Natural killer cell (primary cell): ENCODE results near the gene PFKM. TPM values are rescaled to one million over a fixed set of nuclear protein-coding genes. Genes with fewer than 3 reads are reported as not detected.

Experiments used
- ATAC-seq, 3 donors: fragments of 150-1000 bp in 2 of 3; fragments of 200-7000 bp in 1 of 3; cut with Tn5 transposase; 1 replicate in 1 of 3; 2 replicates in 2 of 3; pipeline ENCODE4 v1.10.0; 2021; ENCODE audit warnings: mild to moderate bottlenecking in 2 of 3, moderate library complexity in 2 of 3
- DNase-seq, 2 donors: peaks; one replicate each; pipeline versions ENCODE4 v3.0.0 to v3.0.0-alpha.2; 2013 to 2021; ENCODE audit warnings: mixed read lengths in 1 of 2
- H3K27ac ChIP-seq: one replicate; pipeline ENCODE4 v1.5.1; 2013; ENCODE audit warnings: mild to moderate bottlenecking, low read length
- H3K27me3 ChIP-seq: one replicate; pipeline ENCODE4 v1.6.1; 2013; ENCODE audit warnings: low read length; ENCODE audit not compliant: control insufficient read depth, insufficient read depth
- H3K36me3 ChIP-seq: one replicate; pipeline ENCODE4 v1.6.1; 2013; ENCODE audit warnings: low read length; ENCODE audit not compliant: control insufficient read depth, insufficient read depth
- H3K4me1 ChIP-seq: one replicate; pipeline ENCODE4 v1.6.1; 2013; ENCODE audit warnings: low read length; ENCODE audit not compliant: control insufficient read depth, insufficient read depth
- H3K4me3 ChIP-seq: one replicate; pipeline ENCODE4 v1.5.1; 2013; ENCODE audit warnings: low read length
- H3K9me3 ChIP-seq: one replicate; pipeline ENCODE4 v1.6.1; 2013; ENCODE audit warnings: low read length; ENCODE audit not compliant: control insufficient read depth, insufficient read depth
- H3K27ac Mint-ChIP-seq, 2 donors: one replicate each; pipeline ENCODE4 v1.8.0; 2022; ENCODE audit warnings: mild to moderate bottlenecking in 2 of 2, mixed read lengths in 2 of 2, moderate library complexity in 1 of 2
- H3K27me3 Mint-ChIP-seq, 2 donors: one replicate each; pipeline ENCODE4 v1.8.0; 2022; ENCODE audit warnings: low read depth in 2 of 2, mixed read lengths in 2 of 2
- H3K36me3 Mint-ChIP-seq: one replicate; pipeline ENCODE4 v1.8.0; 2022; ENCODE audit warnings: mixed read lengths
- H3K4me1 Mint-ChIP-seq, 2 donors: one replicate each; pipeline ENCODE4 v1.8.0; 2022; ENCODE audit warnings: mixed read lengths in 2 of 2
- H3K4me3 Mint-ChIP-seq: one replicate; pipeline ENCODE4 v1.8.0; 2022; ENCODE audit warnings: mild to moderate bottlenecking, moderate library complexity, mixed read lengths
- H3K9me3 Mint-ChIP-seq, 2 donors: one replicate each; pipeline ENCODE4 v1.8.0; 2022; ENCODE audit warnings: mixed read lengths in 2 of 2
- CTCF ChIP-seq: fragments of 200-600 bp; IDR thresholded peaks from one replicate; pipeline ENCODE4 v1.8.0; 2022; ENCODE audit warnings: antibody characterized with exemption
- WGBS: methylation state at CpG from one replicate; pipeline ENCODE4 v1.1.7; 2013; ENCODE audit warnings: missing lambda C conversion rate; ENCODE audit not compliant: insufficient coverage; 5-methylcytosine and 5-hydroxymethylcytosine counted together
- intact Hi-C: fragments of 100-400 bp; cut with micrococcal nuclease; formaldehyde crosslinking; loops from one replicate; pipeline ENCODE4 v1.14.2; 2022
- total RNA-seq, 4 donors: library from RNA; stranded (reverse); fragments of 120-200 nt in 1 of 4; gene quantifications; one replicate each; pipeline versions ENCODE4 v1.2.3 to v1.2.4, GENCODE V29; 2013 to 2022

PFKM gene
- total RNA-seq, 3 donors from 2014 or later (not counting 1 experiment from before 2014, with no cell fraction given), result 6.2 to 13.5 (median 6.4) TPM

- TF ChIP-seq CTCF, result no peak
- H3K27ac ChIP-seq, result no peak overlapping the region
- H3K4me1 ChIP-seq, result peaks cover 18% of the 10 kb centered on the region
Observed at GRCh38 chr12:48183876-48184548, 64.8 kb downstream of the PFKM start.

GRCh38 chr12:48184549-48184922 is 65.4 kb downstream of the PFKM start:
- no peak overlapping the region for H3K27ac ChIP-seq
- no peaks in the 10 kb centered on the region for H3K9me3 ChIP-seq
- Mint-ChIP-seq H3K4me3 (peak overlapping the region; percentile 54), H3K27me3 (peaks cover 42 to 45% of the 10 kb centered on the region in 2 donors), H3K36me3 (no peaks in the 10 kb centered on the region), H3K27ac (peak overlapping the region in 1 of 2 donors; percentile 89), H3K4me1 (peaks cover 18 to 23% of the 10 kb centered on the region in 2 donors), H3K9me3 (no peaks in the 10 kb centered on the region)
- DNase-seq (peak in 1 of 2 donors; percentile 21), ATAC-seq (no peak)
- intact Hi-C loops, result loop anchor here (10.0 kb wide), 1 partner anchor 270 kb away; no protein-coding TSS in a partner anchor
- peaks cover 29% of the 10 kb centered on the region for H3K27me3 ChIP-seq
- TF ChIP-seq CTCF, result no peak
- 21% methylated on average over 20 of the region's 20 CpGs for WGBS
- H3K4me1 ChIP-seq, result peaks cover 18% of the 10 kb centered on the region
- no peaks in the 10 kb centered on the region for H3K36me3 ChIP-seq
- H3K4me3 ChIP-seq, result no peak overlapping the region

More at GRCh38 chr12:48183876-48184548, 64.8 kb downstream of the PFKM start:
- H3K9me3 ChIP-seq, result no peaks in the 10 kb centered on the region
- Mint-ChIP-seq H3K9me3 (no peaks in the 10 kb centered on the region), H3K27ac (peak overlapping the region in 1 of 2 donors; percentile 89), H3K4me1 (peaks cover 18 to 23% of the 10 kb centered on the region in 2 donors), H3K4me3 (peak overlapping the region; percentile 91), H3K36me3 (no peaks in the 10 kb centered on the region), H3K27me3 (peaks cover 44% of the 10 kb centered on the region in 2 donors)
- intact Hi-C loops, result loop anchor here (10.0 kb wide), 1 partner anchor 271 kb away; no protein-coding TSS in a partner anchor
- peak in 1 of 2 donors; percentile 49 for DNase-seq
- H3K4me3 ChIP-seq, result peak overlapping the region; percentile 66
- H3K27me3 ChIP-seq, result peaks cover 29% of the 10 kb centered on the region
- H3K36me3 ChIP-seq, result no peaks in the 10 kb centered on the region
- peak in 2 of 3 donors; percentile 11 to 17 for ATAC-seq
- 5% methylated on average over 61 of the region's 61 CpGs for WGBS

GRCh38 chr12:48185181-48185919 is 66.2 kb downstream of the PFKM start:
- Histone ChIP-seq H3K36me3 (no peaks in the 10 kb centered on the region), H3K27ac (no peak overlapping the region), H3K4me3 (no peak overlapping the region), H3K27me3 (peaks cover 29% of the 10 kb centered on the region), H3K9me3 (no peaks in the 10 kb centered on the region), H3K4me1 (peaks cover 18% of the 10 kb centered on the region)
- H3K27ac Mint-ChIP-seq, result peak overlapping the region in 1 of 2 donors; percentile 29
- TF ChIP-seq CTCF, result no peak
- H3K27me3 Mint-ChIP-seq, result peaks cover 45 to 53% of the 10 kb centered on the region in 2 donors
- peak overlapping the region; percentile 54 for H3K4me3 Mint-ChIP-seq
- no peaks in the 10 kb centered on the region for H3K36me3 Mint-ChIP-seq
- H3K9me3 Mint-ChIP-seq, result no peaks in the 10 kb centered on the region
- 72% methylated on average over 10 of the region's 10 CpGs for WGBS
- DNase-seq (no peak), ATAC-seq (no peak)
- intact Hi-C loops, result loop anchor here (10.0 kb wide), 1 partner anchor 269 kb away; no protein-coding TSS in a partner anchor
- H3K4me1 Mint-ChIP-seq, result peaks cover 18 to 23% of the 10 kb centered on the region in 2 donors
